Measurements from ENCODE around the gene HIBCH.
"Not testable (repeated sequence)": the region's sequence is repeated elsewhere in the genome, so short reads cannot be mapped to it uniquely, and the experiment has no call there.

Gene HIBCH

DNA sequence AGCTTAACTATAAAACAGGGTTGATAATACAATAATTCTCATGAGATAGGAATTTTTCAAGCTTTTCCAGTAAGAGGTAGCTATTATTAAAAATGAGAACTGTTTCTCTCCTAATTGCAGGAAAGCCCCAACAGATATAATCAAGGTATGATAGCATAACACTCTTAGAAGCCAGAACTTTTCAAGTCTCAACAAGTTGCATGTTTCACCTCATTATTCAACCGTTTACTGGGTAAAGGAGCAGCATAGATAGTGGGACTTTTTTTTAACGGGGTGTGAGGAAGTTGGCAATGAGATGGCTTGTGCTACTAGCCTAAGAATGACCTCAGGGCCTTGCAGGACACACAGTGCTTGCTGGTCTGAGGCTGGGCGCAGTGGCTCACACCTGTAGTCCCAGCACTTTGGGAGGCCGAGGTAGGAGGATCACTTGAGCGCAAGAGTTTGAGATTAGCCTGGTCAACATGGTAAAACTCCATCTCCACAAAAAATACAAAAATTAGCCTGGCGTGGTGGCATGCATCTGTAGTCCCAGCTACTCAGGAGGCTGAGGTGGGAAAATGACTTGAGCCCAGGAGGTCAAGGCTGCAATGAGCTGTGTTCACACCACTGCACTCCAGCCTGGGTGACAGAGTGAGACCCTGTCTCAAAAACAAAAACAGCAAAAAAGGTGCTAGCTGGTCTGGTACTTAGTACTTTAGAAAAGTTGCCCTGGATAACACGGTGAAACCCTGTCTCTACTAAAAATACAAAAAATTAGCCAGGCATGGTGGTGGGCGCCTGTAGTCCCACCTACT lies 39.2 kb upstream of the HIBCH start:
- not testable (repeated sequence) for H3K23ac ChIP-seq (ENCODE audit: low read depth, low read length, poor library complexity); H3K4me3 ChIP-seq (ENCODE audit: low read length in 2 of 2); H3K4me2 ChIP-seq (ENCODE audit: insufficient read depth, low read length, poor library complexity, severe bottlenecking); H3K18ac ChIP-seq (ENCODE audit: low read length); H2BK120ac ChIP-seq (ENCODE audit: low read depth, low read length); H3K79me1 ChIP-seq (ENCODE audit: low read depth, low read length); H3K4me1 ChIP-seq (ENCODE audit: control insufficient read depth in 2 of 2, insufficient read depth in 1 of 2, low read depth in 1 of 2, low read length in 2 of 2); DNase-seq (ENCODE audit: low spot score); H3K36me3 ChIP-seq (replicated peaks in 1 of 2; ENCODE audit: control insufficient read depth in 2 of 2, insufficient read depth in 2 of 2, low read length in 2 of 2); H3K9me3 ChIP-seq (replicated peaks in 1 of 2; ENCODE audit: control insufficient read depth in 2 of 2, insufficient read depth in 1 of 2, low read depth in 1 of 2, low read length in 2 of 2); H2AFZ ChIP-seq (ENCODE audit: low read length); H3K14ac ChIP-seq (ENCODE audit: low read length); H3K4ac ChIP-seq (ENCODE audit: low read length); H2BK15ac ChIP-seq (ENCODE audit: low read length); H3K9ac ChIP-seq (ENCODE audit: low read depth, low read length, poor library complexity); H4K8ac ChIP-seq (ENCODE audit: low read depth, low read length); H2BK5ac ChIP-seq (ENCODE audit: low read length); H2AK5ac ChIP-seq (ENCODE audit: low read depth, low read length); H3K27me3 ChIP-seq (ENCODE audit: control insufficient read depth in 3 of 3, insufficient read depth in 3 of 3, low read depth in 1 of 3, low read length in 3 of 3); H3K27ac ChIP-seq (replicated peaks; ENCODE audit: low read length); H4K91ac ChIP-seq (ENCODE audit: low read depth, low read length, poor library complexity); H2BK12ac ChIP-seq (ENCODE audit: low read length)
- no CpG with 5 or more reads among the region's 8 CpGs for WGBS, 2 donors (ENCODE audit: extremely low coverage in 2 of 2, insufficient read length in 2 of 2, insufficient replicate concordance in 1 of 2)

GRCh38 chr2:190357600-190357999 lies 38.0 kb upstream of the HIBCH start:
- no CpG with 5 or more reads among the region's 2 CpGs for WGBS, 2 donors (ENCODE audit: extremely low coverage in 2 of 2, insufficient read length in 2 of 2, insufficient replicate concordance in 1 of 2)
- Histone ChIP-seq H3K23ac (ENCODE audit: low read depth, low read length, poor library complexity) (no peak overlapping the region), H3K4me1 (ENCODE audit: control insufficient read depth in 2 of 2, insufficient read depth in 1 of 2, low read depth in 1 of 2, low read length in 2 of 2) (peaks cover 3 to 4% of the 10 kb centered on the region in 2 donors), H3K4ac (ENCODE audit: low read length) (no peak overlapping the region), H3K14ac (ENCODE audit: low read length) (no peak overlapping the region), H3K9ac (ENCODE audit: low read depth, low read length, poor library complexity) (no peak overlapping the region), H3K9me3 (replicated peaks in 1 of 2; ENCODE audit: control insufficient read depth in 2 of 2, insufficient read depth in 1 of 2, low read depth in 1 of 2, low read length in 2 of 2) (no peaks in the 10 kb centered on the region), H2AFZ (ENCODE audit: low read length) (no peak overlapping the region), H3K18ac (ENCODE audit: low read length) (no peak overlapping the region), H2AK5ac (ENCODE audit: low read depth, low read length) (no peak overlapping the region), H3K36me3 (replicated peaks in 1 of 2; ENCODE audit: control insufficient read depth in 2 of 2, insufficient read depth in 2 of 2, low read length in 2 of 2) (no peaks in the 10 kb centered on the region), H3K4me3 (ENCODE audit: low read length in 2 of 2) (no peak overlapping the region), H3K27ac (replicated peaks; ENCODE audit: low read length) (no peak overlapping the region), H2BK15ac (ENCODE audit: low read length) (no peak overlapping the region), H2BK12ac (ENCODE audit: low read length) (no peak overlapping the region), H3K4me2 (ENCODE audit: insufficient read depth, low read length, poor library complexity, severe bottlenecking) (no peak overlapping the region), H2BK120ac (ENCODE audit: low read depth, low read length) (no peak overlapping the region), H2BK5ac (ENCODE audit: low read length) (no peak overlapping the region), H3K27me3 (ENCODE audit: control insufficient read depth in 3 of 3, insufficient read depth in 3 of 3, low read depth in 1 of 3, low read length in 3 of 3) (no peaks in the 10 kb centered on the region), H4K91ac (ENCODE audit: low read depth, low read length, poor library complexity) (no peak overlapping the region), H4K8ac (ENCODE audit: low read depth, low read length) (no peak overlapping the region), H3K79me1 (ENCODE audit: low read depth, low read length) (no peaks in the 10 kb centered on the region)
- DNase-seq (ENCODE audit: low spot score), result no peak

DNA sequence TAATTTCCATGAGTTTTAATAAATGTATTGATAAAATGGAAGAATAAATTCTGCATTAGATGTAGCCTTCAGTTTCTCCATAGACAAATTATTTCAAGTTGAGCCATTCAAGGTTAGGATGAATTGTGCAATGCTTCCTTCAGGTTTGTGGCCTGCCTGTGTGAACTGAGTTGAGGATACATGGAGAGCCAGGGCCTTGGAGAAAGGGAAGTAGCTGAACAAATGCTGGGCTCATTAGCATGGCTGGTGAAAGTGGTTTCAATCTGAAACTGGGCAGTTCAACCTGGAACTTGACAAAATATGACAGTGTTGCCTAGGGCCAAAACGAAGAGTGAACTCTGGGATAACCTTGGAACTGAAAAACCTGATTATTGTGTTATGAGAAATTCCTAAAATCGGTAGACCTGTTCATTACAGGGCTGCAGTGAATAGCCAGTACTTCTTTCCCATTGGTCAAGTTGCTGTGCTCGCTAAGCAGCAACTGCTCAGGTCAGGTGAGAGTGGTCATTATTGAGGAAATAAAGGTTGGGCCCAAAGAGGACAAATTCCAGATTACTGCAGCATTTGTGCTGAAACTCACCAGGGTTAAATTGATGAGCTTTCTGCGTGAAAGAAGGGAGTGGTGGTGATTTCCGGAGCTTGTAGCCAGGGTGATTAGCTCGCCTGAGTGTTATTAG lies 36.5 kb upstream of the HIBCH start:
- Histone ChIP-seq H3K27me3 (ENCODE audit: control insufficient read depth in 3 of 3, insufficient read depth in 3 of 3, low read depth in 1 of 3, low read length in 3 of 3) (no peaks in the 10 kb centered on the region), H3K9me3 (replicated peaks in 1 of 2; ENCODE audit: control insufficient read depth in 2 of 2, insufficient read depth in 1 of 2, low read depth in 1 of 2, low read length in 2 of 2) (no peaks in the 10 kb centered on the region), H2BK120ac (ENCODE audit: low read depth, low read length) (no peak overlapping the region), H3K4me2 (ENCODE audit: insufficient read depth, low read length, poor library complexity, severe bottlenecking) (no peak overlapping the region), H2BK15ac (ENCODE audit: low read length) (no peak overlapping the region), H3K18ac (ENCODE audit: low read length) (no peak overlapping the region), H3K4me3 (ENCODE audit: low read length in 2 of 2) (no peak overlapping the region), H3K23ac (ENCODE audit: low read depth, low read length, poor library complexity) (no peak overlapping the region), H3K36me3 (replicated peaks in 1 of 2; ENCODE audit: control insufficient read depth in 2 of 2, insufficient read depth in 2 of 2, low read length in 2 of 2) (no peaks in the 10 kb centered on the region), H3K27ac (replicated peaks; ENCODE audit: low read length) (no peak overlapping the region), H3K79me1 (ENCODE audit: low read depth, low read length) (no peaks in the 10 kb centered on the region), H4K91ac (ENCODE audit: low read depth, low read length, poor library complexity) (no peak overlapping the region), H2AFZ (ENCODE audit: low read length) (no peak overlapping the region), H3K9ac (ENCODE audit: low read depth, low read length, poor library complexity) (no peak overlapping the region), H3K4me1 (ENCODE audit: control insufficient read depth in 2 of 2, insufficient read depth in 1 of 2, low read depth in 1 of 2, low read length in 2 of 2) (peaks cover 3 to 4% of the 10 kb centered on the region in 2 donors), H4K8ac (ENCODE audit: low read depth, low read length) (no peak overlapping the region), H3K14ac (ENCODE audit: low read length) (no peak overlapping the region), H2AK5ac (ENCODE audit: low read depth, low read length) (no peak overlapping the region), H2BK5ac (ENCODE audit: low read length) (no peak overlapping the region), H2BK12ac (ENCODE audit: low read length) (no peak overlapping the region), H3K4ac (ENCODE audit: low read length) (no peak overlapping the region)
- WGBS, 2 donors (ENCODE audit: extremely low coverage in 2 of 2, insufficient read length in 2 of 2, insufficient replicate concordance in 1 of 2), result no CpG with 5 or more reads among the region's 6 CpGs
- no peak for DNase-seq (ENCODE audit: low spot score)

DNA sequence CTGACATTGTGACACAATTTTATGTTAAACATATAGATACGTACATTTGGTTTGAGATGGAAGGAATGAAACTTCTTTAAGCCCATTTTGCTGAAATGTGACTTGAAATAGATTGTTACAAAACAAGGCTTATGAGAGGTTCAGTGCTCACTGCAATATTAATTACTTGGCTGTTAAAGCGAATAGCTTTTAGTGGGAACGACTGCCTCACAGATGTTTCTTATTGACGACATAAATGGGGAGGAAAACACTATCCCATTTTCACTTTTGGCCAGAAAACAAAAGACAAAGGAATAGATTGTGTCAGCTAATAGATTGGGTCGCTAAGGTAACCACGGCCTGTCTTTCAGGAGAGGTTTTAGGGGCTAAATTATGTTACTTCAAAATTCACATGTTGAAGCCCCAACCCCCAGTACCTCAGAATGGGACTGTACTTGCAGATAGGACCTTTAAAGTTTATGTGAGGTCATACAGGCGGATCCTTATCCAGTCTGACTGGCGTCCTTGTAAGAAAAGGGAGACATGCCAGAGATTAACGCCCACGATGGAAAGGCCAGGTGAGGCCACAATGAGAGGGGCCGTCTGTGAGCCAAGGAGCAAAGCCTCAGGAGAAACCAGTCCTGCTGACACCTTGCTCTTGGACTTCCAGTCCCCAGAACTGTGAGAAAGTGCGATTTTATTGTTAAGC lies 34.5 kb upstream of the HIBCH start:
- Histone ChIP-seq H3K23ac (ENCODE audit: low read depth, low read length, poor library complexity) (no peak overlapping the region), H2BK12ac (ENCODE audit: low read length) (no peak overlapping the region), H3K14ac (ENCODE audit: low read length) (no peak overlapping the region), H2BK15ac (ENCODE audit: low read length) (no peak overlapping the region), H3K27me3 (ENCODE audit: control insufficient read depth in 3 of 3, insufficient read depth in 3 of 3, low read depth in 1 of 3, low read length in 3 of 3) (no peaks in the 10 kb centered on the region), H2AK5ac (ENCODE audit: low read depth, low read length) (no peak overlapping the region), H4K91ac (ENCODE audit: low read depth, low read length, poor library complexity) (no peak overlapping the region), H3K4ac (ENCODE audit: low read length) (no peak overlapping the region), H3K9me3 (replicated peaks in 1 of 2; ENCODE audit: control insufficient read depth in 2 of 2, insufficient read depth in 1 of 2, low read depth in 1 of 2, low read length in 2 of 2) (no peaks in the 10 kb centered on the region), H3K36me3 (replicated peaks in 1 of 2; ENCODE audit: control insufficient read depth in 2 of 2, insufficient read depth in 2 of 2, low read length in 2 of 2) (no peaks in the 10 kb centered on the region), H3K79me1 (ENCODE audit: low read depth, low read length) (no peaks in the 10 kb centered on the region), H3K18ac (ENCODE audit: low read length) (no peak overlapping the region), H2BK120ac (ENCODE audit: low read depth, low read length) (no peak overlapping the region), H3K4me2 (ENCODE audit: insufficient read depth, low read length, poor library complexity, severe bottlenecking) (no peak overlapping the region), H2AFZ (ENCODE audit: low read length) (no peak overlapping the region), H2BK5ac (ENCODE audit: low read length) (no peak overlapping the region), H4K8ac (ENCODE audit: low read depth, low read length) (no peak overlapping the region), H3K9ac (ENCODE audit: low read depth, low read length, poor library complexity) (no peak overlapping the region), H3K27ac (replicated peaks; ENCODE audit: low read length) (no peak overlapping the region), H3K4me1 (ENCODE audit: control insufficient read depth in 2 of 2, insufficient read depth in 1 of 2, low read depth in 1 of 2, low read length in 2 of 2) (peaks cover 0 to 2% of the 10 kb centered on the region in 2 donors), H3K4me3 (ENCODE audit: low read length in 2 of 2) (no peak overlapping the region)
- DNase-seq (ENCODE audit: low spot score), result no peak
- no CpG with 5 or more reads among the region's 12 CpGs for WGBS, 2 donors (ENCODE audit: extremely low coverage in 2 of 2, insufficient read length in 2 of 2, insufficient replicate concordance in 1 of 2)

Data from neuronal stem cell (in vitro differentiated cells).